GM10847 (cell line): Measurements from ENCODE around the gene PJVK.
A peak's percentile ranks its signal among the peaks of the same experiment; 100 is the strongest.

Experiments
- POLR2A ChIP-seq: IDR thresholded peaks from 2 replicates; pipeline ENCODE4 v1.6.1; 2011; ENCODE audit not compliant: insufficient read length; ENCODE audit errors: extremely low read depth

PJVK gene

DNA sequence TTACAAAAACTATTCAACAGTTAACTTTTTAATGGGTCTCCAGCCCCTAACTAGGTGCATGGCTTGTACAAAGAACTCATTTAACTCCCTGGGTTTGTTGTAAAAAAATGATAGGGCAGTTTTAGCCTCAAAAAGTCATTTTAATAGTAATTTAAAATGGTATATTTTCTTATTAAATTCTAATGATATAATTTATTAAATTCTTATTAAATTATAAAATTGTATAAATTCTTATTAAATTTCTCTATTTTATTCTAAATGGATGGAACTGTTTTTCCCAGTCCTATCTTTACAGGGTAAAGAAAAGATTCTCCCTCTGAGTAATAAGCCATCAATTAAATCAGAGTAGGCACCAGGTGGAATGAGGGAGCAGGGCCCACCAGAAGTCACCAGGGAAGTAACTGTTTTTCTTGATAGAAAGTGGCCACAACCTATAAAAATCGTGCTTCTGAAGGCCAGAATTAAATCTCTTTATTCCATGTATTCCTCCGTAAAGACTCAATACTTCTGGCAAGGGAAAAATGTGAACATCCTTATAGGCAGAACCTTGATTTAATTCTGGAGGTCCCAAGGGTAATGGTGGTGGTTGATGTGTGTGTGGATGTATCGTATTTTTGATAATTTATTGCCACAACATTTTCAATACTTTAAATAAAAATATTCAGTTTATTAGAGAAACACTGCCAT lies 26.4 kb downstream of the PJVK start:
- TF ChIP-seq POLR2A: no peak

DNA sequence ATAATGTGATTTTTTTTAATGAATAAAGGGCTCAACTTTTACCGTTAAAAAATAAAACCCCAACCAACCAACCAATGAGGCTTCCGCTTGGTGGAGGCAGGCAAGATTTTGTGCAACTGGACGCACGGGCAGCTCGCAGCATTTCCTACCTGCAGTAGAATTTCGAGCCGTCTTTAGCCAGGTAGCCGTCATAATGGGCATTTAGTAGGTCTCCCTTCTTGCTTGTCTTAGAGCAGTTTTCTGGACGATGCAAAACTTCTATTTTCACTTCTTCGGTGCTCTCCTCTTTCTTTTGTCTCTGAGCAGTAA lies 26.9 kb downstream of the PJVK start:
- no peak for TF ChIP-seq POLR2A

- peak; percentile 67 for TF ChIP-seq POLR2A
Measured at GRCh38 chr2:178478439-178479274, 27.5 kb downstream of the PJVK start, which contains the start of gene FKBP7. TSS of gene FKBP7 (minus strand) at chr2:178478600. CDS start at chr2:178478499, 101 bp downstream.

DNA sequence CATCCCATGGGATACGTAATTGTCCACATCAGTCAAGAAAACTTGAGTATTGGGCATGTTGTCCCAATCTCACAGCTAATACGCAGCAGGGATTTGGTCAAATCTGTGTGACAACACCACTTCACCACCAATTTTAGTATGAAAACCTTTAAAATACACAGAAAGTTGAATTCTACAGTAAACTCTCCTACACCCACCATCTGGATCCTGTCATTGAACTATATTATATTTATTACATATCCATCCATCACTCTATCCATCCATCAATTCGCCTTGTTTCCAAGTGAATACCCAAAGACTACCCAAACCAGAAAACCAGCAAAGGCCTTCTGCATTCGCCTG lies 28.1 kb downstream of the PJVK start:
- no peak for TF ChIP-seq POLR2A

DNA sequence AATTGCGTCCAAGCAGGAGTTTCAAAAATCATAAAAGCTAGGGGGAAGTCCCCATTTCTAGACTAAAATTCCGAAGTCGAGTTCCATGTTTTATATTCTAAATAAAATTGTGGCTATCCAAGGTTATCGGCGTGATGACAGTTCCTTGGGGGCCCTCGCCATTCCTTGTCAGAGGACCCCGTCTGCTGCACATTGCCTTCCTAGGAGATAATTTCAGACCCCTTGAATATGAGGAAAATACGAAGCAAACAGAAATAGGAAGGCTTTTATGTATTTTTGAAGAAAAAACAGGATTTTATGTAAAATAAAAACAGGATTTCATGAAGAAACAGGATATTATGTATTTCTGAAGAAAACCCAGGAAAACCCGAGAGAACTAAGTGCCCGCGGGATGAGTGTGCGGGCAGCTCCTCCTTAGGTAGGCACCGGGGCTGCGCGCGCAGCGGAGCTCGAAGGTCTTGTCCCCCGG lies 28.6 kb downstream of the PJVK start:
- TF ChIP-seq POLR2A: no peak

DNA sequence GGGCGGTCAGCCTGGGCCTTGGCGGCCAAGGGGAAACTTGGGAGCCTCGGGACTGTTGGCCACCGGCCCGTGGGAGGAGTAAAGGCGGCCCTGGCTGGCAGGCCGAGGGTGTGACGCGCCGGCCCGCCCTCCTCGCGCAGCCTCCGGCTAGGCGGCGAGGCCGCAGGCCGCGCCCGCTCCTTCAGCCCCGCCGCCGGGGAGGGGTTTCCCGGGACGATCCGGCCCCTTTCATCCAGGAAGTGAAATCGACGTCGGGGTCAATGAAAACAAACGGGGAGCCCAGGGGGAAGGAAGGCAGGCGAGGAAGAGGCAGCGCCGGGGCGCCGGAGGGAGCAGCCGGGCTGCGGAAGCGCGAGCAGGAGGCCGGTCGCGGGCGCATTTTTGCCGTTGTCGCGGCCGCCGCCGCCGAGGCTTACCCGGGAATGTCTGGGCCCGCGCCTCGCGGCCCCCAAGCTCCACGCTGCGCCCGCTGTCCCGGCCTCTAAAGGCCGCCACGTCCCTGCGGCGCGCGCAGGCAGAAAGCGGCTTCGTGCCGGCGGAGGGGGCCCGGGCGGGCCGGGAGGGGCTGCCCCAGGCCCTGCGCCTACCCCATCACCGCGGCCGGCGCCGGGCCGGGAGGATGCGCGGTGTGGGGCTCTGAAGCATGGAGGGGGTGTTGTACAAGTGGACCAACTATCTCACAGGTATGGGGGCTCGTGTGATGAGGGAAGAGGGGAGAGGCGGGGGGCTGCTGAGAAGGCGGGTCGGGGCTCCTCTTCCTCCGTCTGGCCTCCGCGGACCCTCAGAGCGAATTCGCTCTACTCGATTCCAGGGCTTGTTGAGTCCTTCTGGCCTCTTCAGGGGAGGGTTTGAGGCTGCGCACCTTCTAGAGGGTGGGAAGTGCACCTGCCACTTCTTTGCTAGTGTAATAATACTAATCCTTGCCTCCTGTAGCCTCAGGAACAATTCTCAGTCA lies 29.3 kb downstream of the PJVK start, which contains the start of gene PLEKHA3:
Gene PLEKHA3, plus strand, starts transcription at position 231 of the 955 bp plus-strand sequence. Its CDS starts 413 bp downstream, at position 644.
- peak; percentile 19 for TF ChIP-seq POLR2A

GRCh38 chr2:178482437-178482836 lies 31.3 kb downstream of the PJVK start:
- no peak for TF ChIP-seq POLR2A

GRCh38 chr2:178484245-178485041 lies 33.3 kb downstream of the PJVK start:
- no peak for TF ChIP-seq POLR2A

DNA sequence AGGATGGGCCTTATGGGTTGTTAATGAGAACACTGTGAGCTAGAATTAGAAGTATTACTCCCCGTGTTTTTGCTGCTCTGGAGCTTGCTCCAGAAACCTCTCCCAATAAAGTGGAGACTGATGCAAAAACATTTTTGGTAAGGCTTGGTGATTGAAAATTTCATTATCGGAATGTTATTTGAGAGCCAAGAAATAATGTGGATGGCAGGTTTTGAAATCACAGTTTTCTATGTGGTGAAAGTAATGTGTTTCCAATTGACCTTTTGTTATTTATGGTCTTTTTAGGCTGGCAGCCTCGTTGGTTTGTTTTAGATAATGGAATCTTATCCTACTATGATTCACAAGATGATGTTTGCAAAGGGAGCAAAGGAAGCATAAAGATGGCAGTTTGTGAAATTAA lies 34.2 kb downstream of the PJVK start:
- no peak for TF ChIP-seq POLR2A

DNA sequence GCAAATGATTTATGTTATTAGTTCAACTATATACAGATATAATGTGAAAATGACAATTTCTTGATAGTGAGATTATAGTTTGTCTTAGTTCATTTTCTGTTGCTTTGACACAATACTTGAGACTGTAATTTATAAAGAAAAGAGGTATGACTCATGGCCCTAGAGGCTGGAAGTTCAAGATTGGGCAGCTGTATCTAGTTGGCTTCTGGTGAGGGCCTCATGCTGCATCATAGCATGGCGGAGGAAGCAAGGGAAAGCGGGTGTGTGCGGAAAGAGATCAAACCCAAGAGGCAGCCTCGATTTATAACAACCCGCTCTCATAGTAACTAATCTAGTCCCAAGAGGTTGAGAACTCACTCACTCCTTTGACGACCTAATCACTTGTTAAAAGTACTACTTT lies 40.4 kb downstream of the PJVK start:
- TF ChIP-seq POLR2A: no peak

- TF ChIP-seq POLR2A: no peak
Measured at GRCh38 chr2:178496049-178496448, 44.9 kb downstream of the PJVK start.

GRCh38 chr2:178498137-178498536 lies 47.0 kb downstream of the PJVK start:
- TF ChIP-seq POLR2A: no peak

GRCh38 chr2:178499640-178500039 lies 48.5 kb downstream of the PJVK start:
- TF ChIP-seq POLR2A: no peak

DNA sequence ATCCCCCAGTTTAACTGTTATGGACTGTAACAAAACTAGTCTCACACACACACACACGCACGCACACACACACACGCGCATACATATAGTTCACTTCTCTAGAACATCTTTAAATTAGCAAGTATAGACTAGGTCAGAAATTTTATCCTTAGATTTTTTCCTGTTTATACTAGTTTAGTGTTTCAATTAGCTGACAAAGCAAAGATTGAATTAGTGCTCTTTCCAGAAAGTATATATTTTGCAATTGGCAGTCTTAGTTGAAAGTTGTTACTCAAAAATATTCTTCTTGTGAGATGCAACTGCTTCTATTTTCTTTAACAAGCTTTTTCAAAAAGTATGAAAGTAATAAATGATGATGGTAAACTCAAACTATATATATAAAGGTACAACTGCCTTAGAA lies 51.6 kb downstream of the PJVK start:
- TF ChIP-seq POLR2A: no peak
